ENCODE results near the gene RFX6.

RFX6 gene

GRCh38 chr6:116924245-116924644, 47.2 kb downstream of the RFX6 start:
- Histone ChIP-seq H3K27me3 (ENCODE audit: control insufficient read depth in 3 of 3, insufficient read depth in 3 of 3, low read depth in 1 of 3, low read length in 3 of 3) (peaks cover 0 to 2% (median 0%) of the 10 kb centered on the region in 3 experiments), H4K8ac (ENCODE audit: low read depth, low read length) (no peak overlapping the region), H2AFZ (ENCODE audit: low read length) (no peak overlapping the region), H3K79me1 (ENCODE audit: low read depth, low read length) (no peaks in the 10 kb centered on the region), H3K23ac (ENCODE audit: low read depth, low read length, poor library complexity) (no peak overlapping the region), H3K14ac (ENCODE audit: low read length) (no peak overlapping the region), H3K4me1 (ENCODE audit: control insufficient read depth in 2 of 2, insufficient read depth in 1 of 2, low read depth in 1 of 2, low read length in 2 of 2) (no peaks in the 10 kb centered on the region), H3K4ac (ENCODE audit: low read length) (no peak overlapping the region), H2AK5ac (ENCODE audit: low read depth, low read length) (no peak overlapping the region), H3K27ac (replicated peaks; ENCODE audit: low read length) (no peak overlapping the region), H2BK120ac (ENCODE audit: low read depth, low read length) (no peak overlapping the region), H4K91ac (ENCODE audit: low read depth, low read length, poor library complexity) (no peak overlapping the region), H3K4me3 (ENCODE audit: low read length in 2 of 2) (no peak overlapping the region), H2BK12ac (ENCODE audit: low read length) (no peak overlapping the region), H3K36me3 (replicated peaks in 1 of 2; ENCODE audit: control insufficient read depth in 2 of 2, insufficient read depth in 2 of 2, low read length in 2 of 2) (no peaks in the 10 kb centered on the region), H3K18ac (ENCODE audit: low read length) (no peak overlapping the region), H3K9ac (ENCODE audit: low read depth, low read length, poor library complexity) (no peak overlapping the region), H3K4me2 (ENCODE audit: insufficient read depth, low read length, poor library complexity, severe bottlenecking) (no peak overlapping the region), H3K9me3 (replicated peaks in 1 of 2; ENCODE audit: control insufficient read depth in 2 of 2, insufficient read depth in 1 of 2, low read depth in 1 of 2, low read length in 2 of 2) (peaks cover 0 to 1% of the 10 kb centered on the region in 2 donors), H2BK15ac (ENCODE audit: low read length) (no peak overlapping the region), H2BK5ac (ENCODE audit: low read length) (no peak overlapping the region)
- DNase-seq (ENCODE audit: low spot score): no peak
- no CpG with 5 or more reads among the region's 2 CpGs for WGBS, 2 donors (ENCODE audit: extremely low coverage in 2 of 2, insufficient read length in 2 of 2, insufficient replicate concordance in 1 of 2)

- Histone ChIP-seq H3K27me3 (ENCODE audit: control insufficient read depth in 3 of 3, insufficient read depth in 3 of 3, low read depth in 1 of 3, low read length in 3 of 3) (peaks cover 0 to 2% (median 0%) of the 10 kb centered on the region in 3 experiments), H2BK5ac (ENCODE audit: low read length) (no peak overlapping the region), H4K91ac (ENCODE audit: low read depth, low read length, poor library complexity) (no peak overlapping the region), H2AK5ac (ENCODE audit: low read depth, low read length) (no peak overlapping the region), H3K9ac (ENCODE audit: low read depth, low read length, poor library complexity) (no peak overlapping the region), H3K14ac (ENCODE audit: low read length) (no peak overlapping the region), H3K36me3 (replicated peaks in 1 of 2; ENCODE audit: control insufficient read depth in 2 of 2, insufficient read depth in 2 of 2, low read length in 2 of 2) (no peaks in the 10 kb centered on the region), H2BK120ac (ENCODE audit: low read depth, low read length) (no peak overlapping the region), H3K27ac (replicated peaks; ENCODE audit: low read length) (no peak overlapping the region), H2BK15ac (ENCODE audit: low read length) (no peak overlapping the region), H3K9me3 (replicated peaks in 1 of 2; ENCODE audit: control insufficient read depth in 2 of 2, insufficient read depth in 1 of 2, low read depth in 1 of 2, low read length in 2 of 2) (peaks cover 0 to 1% of the 10 kb centered on the region in 2 donors), H3K23ac (ENCODE audit: low read depth, low read length, poor library complexity) (no peak overlapping the region), H3K79me1 (ENCODE audit: low read depth, low read length) (no peaks in the 10 kb centered on the region), H3K18ac (ENCODE audit: low read length) (no peak overlapping the region), H3K4me2 (ENCODE audit: insufficient read depth, low read length, poor library complexity, severe bottlenecking) (no peak overlapping the region), H3K4ac (ENCODE audit: low read length) (no peak overlapping the region), H3K4me1 (ENCODE audit: control insufficient read depth in 2 of 2, insufficient read depth in 1 of 2, low read depth in 1 of 2, low read length in 2 of 2) (no peaks in the 10 kb centered on the region), H4K8ac (ENCODE audit: low read depth, low read length) (no peak overlapping the region), H3K4me3 (ENCODE audit: low read length in 2 of 2) (no peak overlapping the region), H2BK12ac (ENCODE audit: low read length) (no peak overlapping the region), H2AFZ (ENCODE audit: low read length) (no peak overlapping the region)
- WGBS, 2 donors (ENCODE audit: extremely low coverage in 2 of 2, insufficient read length in 2 of 2, insufficient replicate concordance in 1 of 2): no CpG with 5 or more reads among the region's 10 CpGs
- no peak for DNase-seq (ENCODE audit: low spot score)
These were observed 48.2 kb downstream of the RFX6 start for GRCh38 chr6:116925088-116925794.

GRCh38 chr6:116928677-116929076, 51.6 kb downstream of the RFX6 start:
- H3K27ac ChIP-seq (replicated peaks; ENCODE audit: low read length): no peak overlapping the region
- no peak overlapping the region for H3K18ac ChIP-seq (ENCODE audit: low read length)
- no peak overlapping the region for H2BK15ac ChIP-seq (ENCODE audit: low read length)
- H3K4me2 ChIP-seq (ENCODE audit: insufficient read depth, low read length, poor library complexity, severe bottlenecking): no peak overlapping the region
- no peak overlapping the region for H3K14ac ChIP-seq (ENCODE audit: low read length)
- peaks cover 0 to 2% (median 0%) of the 10 kb centered on the region in 3 experiments for H3K27me3 ChIP-seq (ENCODE audit: control insufficient read depth in 3 of 3, insufficient read depth in 3 of 3, low read depth in 1 of 3, low read length in 3 of 3)
- peaks cover 0 to 1% of the 10 kb centered on the region in 2 donors for H3K9me3 ChIP-seq (replicated peaks in 1 of 2; ENCODE audit: control insufficient read depth in 2 of 2, insufficient read depth in 1 of 2, low read depth in 1 of 2, low read length in 2 of 2)
- H3K4me1 ChIP-seq (ENCODE audit: control insufficient read depth in 2 of 2, insufficient read depth in 1 of 2, low read depth in 1 of 2, low read length in 2 of 2): no peaks in the 10 kb centered on the region
- no peak overlapping the region for H2AFZ ChIP-seq (ENCODE audit: low read length)
- no peak overlapping the region for H3K4me3 ChIP-seq (ENCODE audit: low read length in 2 of 2)
- H3K4ac ChIP-seq (ENCODE audit: low read length): no peak overlapping the region
- H3K79me1 ChIP-seq (ENCODE audit: low read depth, low read length): no peaks in the 10 kb centered on the region
- H2AK5ac ChIP-seq (ENCODE audit: low read depth, low read length): no peak overlapping the region
- no peak overlapping the region for H3K23ac ChIP-seq (ENCODE audit: low read depth, low read length, poor library complexity)
- WGBS, 2 donors (ENCODE audit: extremely low coverage in 2 of 2, insufficient read length in 2 of 2, insufficient replicate concordance in 1 of 2): no CpG with 5 or more reads among the region's 6 CpGs
- no peak overlapping the region for H2BK5ac ChIP-seq (ENCODE audit: low read length)
- no peak overlapping the region for H2BK120ac ChIP-seq (ENCODE audit: low read depth, low read length)
- H4K91ac ChIP-seq (ENCODE audit: low read depth, low read length, poor library complexity): no peak overlapping the region
- no peak overlapping the region for H4K8ac ChIP-seq (ENCODE audit: low read depth, low read length)
- H3K9ac ChIP-seq (ENCODE audit: low read depth, low read length, poor library complexity): no peak overlapping the region
- H2BK12ac ChIP-seq (ENCODE audit: low read length): no peak overlapping the region
- H3K36me3 ChIP-seq (replicated peaks in 1 of 2; ENCODE audit: control insufficient read depth in 2 of 2, insufficient read depth in 2 of 2, low read length in 2 of 2): no peaks in the 10 kb centered on the region
- no peak for DNase-seq (ENCODE audit: low spot score)

- no peak overlapping the region for H3K4me3 ChIP-seq (ENCODE audit: low read length in 2 of 2)
- DNase-seq (ENCODE audit: low spot score): no peak
- H3K18ac ChIP-seq (ENCODE audit: low read length): no peak overlapping the region
- H3K4ac ChIP-seq (ENCODE audit: low read length): no peak overlapping the region
- H3K4me1 ChIP-seq (ENCODE audit: control insufficient read depth in 2 of 2, insufficient read depth in 1 of 2, low read depth in 1 of 2, low read length in 2 of 2): no peaks in the 10 kb centered on the region
- no peak overlapping the region for H2AK5ac ChIP-seq (ENCODE audit: low read depth, low read length)
- peaks cover 0 to 1% of the 10 kb centered on the region in 2 donors for H3K9me3 ChIP-seq (replicated peaks in 1 of 2; ENCODE audit: control insufficient read depth in 2 of 2, insufficient read depth in 1 of 2, low read depth in 1 of 2, low read length in 2 of 2)
- H2BK5ac ChIP-seq (ENCODE audit: low read length): no peak overlapping the region
- no peak overlapping the region for H3K9ac ChIP-seq (ENCODE audit: low read depth, low read length, poor library complexity)
- no peaks in the 10 kb centered on the region for H3K79me1 ChIP-seq (ENCODE audit: low read depth, low read length)
- H3K36me3 ChIP-seq (replicated peaks in 1 of 2; ENCODE audit: control insufficient read depth in 2 of 2, insufficient read depth in 2 of 2, low read length in 2 of 2): no peaks in the 10 kb centered on the region
- H3K4me2 ChIP-seq (ENCODE audit: insufficient read depth, low read length, poor library complexity, severe bottlenecking): no peak overlapping the region
- no peak overlapping the region for H4K91ac ChIP-seq (ENCODE audit: low read depth, low read length, poor library complexity)
- no peak overlapping the region for H4K8ac ChIP-seq (ENCODE audit: low read depth, low read length)
- H3K23ac ChIP-seq (ENCODE audit: low read depth, low read length, poor library complexity): no peak overlapping the region
- no CpG with 5 or more reads among the region's 1 CpG for WGBS, 2 donors (ENCODE audit: extremely low coverage in 2 of 2, insufficient read length in 2 of 2, insufficient replicate concordance in 1 of 2)
- H2BK12ac ChIP-seq (ENCODE audit: low read length): no peak overlapping the region
- no peak overlapping the region for H3K27ac ChIP-seq (replicated peaks; ENCODE audit: low read length)
- no peak overlapping the region for H2AFZ ChIP-seq (ENCODE audit: low read length)
- peaks cover 0 to 2% (median 0%) of the 10 kb centered on the region in 3 experiments for H3K27me3 ChIP-seq (ENCODE audit: control insufficient read depth in 3 of 3, insufficient read depth in 3 of 3, low read depth in 1 of 3, low read length in 3 of 3)
- no peak overlapping the region for H3K14ac ChIP-seq (ENCODE audit: low read length)
- no peak overlapping the region for H2BK15ac ChIP-seq (ENCODE audit: low read length)
- H2BK120ac ChIP-seq (ENCODE audit: low read depth, low read length): no peak overlapping the region
These were observed 52.8 kb downstream of the RFX6 start for GRCh38 chr6:116929825-116930224.
